T-cell (primary cell): ENCODE results near the gene DKK3. TPM values are rescaled to one million over a fixed set of nuclear protein-coding genes. Genes with fewer than 3 reads are reported as not detected.

Experiments used
- ATAC-seq, 4 experiments: fragments of 200-7000 bp in 3 of 4; fragments of 150-1000 bp in 1 of 4; cut with Tn5 transposase; replicated peaks in 1 of 4; 1 replicate in 3 of 4; 2 replicates in 1 of 4; pipeline ENCODE4 v1.10.0; 2021; ENCODE audit warnings: moderate library complexity in 3 of 4, mild to moderate bottlenecking in 2 of 4, moderate number of reproducible peaks in 1 of 4
- CTCF ChIA-PET, 2 donors: fragments of 300-600 bp; sonication (Branson Sonifier 250); formaldehyde crosslinking; loops; one replicate each; lab custom pipeline; 2022; ENCODE audit warnings: antibody characterized with exemption in 2 of 2; lab: Charles Lee
- POLR2A ChIA-PET, 2 donors: fragments of 300-600 bp; sonication (Branson Sonifier 250); formaldehyde crosslinking; loops; one replicate each; lab custom pipeline; 2022; ENCODE audit warnings: antibody characterized with exemption in 2 of 2; lab: Charles Lee
- DNase-seq, 35 experiments: peaks; one replicate each; pipeline versions ENCODE4 v3.0.0 to v3.0.0-alpha.2; 2013 to 2023
- H3K27ac ChIP-seq: one replicate; pipeline ENCODE4 v1.5.1; 2013; ENCODE audit warnings: low read length
- H3K27me3 ChIP-seq, 2 experiments: replicated peaks in 1 of 2; 1 replicate in 1 of 2; 2 replicates in 1 of 2; pipeline versions ENCODE4 v1.6.1 to v1.7.0; 2013; ENCODE audit warnings: low read length in 1 of 2, mixed read lengths in 1 of 2; ENCODE audit not compliant: control insufficient read depth in 2 of 2, insufficient read depth in 2 of 2; ENCODE audit errors: extremely low read depth in 1 of 2
- H3K36me3 ChIP-seq, 2 donors: 1 replicate in 1 of 2; 2 replicates in 1 of 2; pipeline versions ENCODE4 v1.6.1 to v1.7.0; 2013; ENCODE audit warnings: low read length in 1 of 2; ENCODE audit not compliant: control insufficient read depth in 2 of 2, insufficient read depth in 1 of 2; ENCODE audit errors: extremely low read depth in 1 of 2
- H3K4me1 ChIP-seq, 2 experiments: 1 replicate in 1 of 2; 2 replicates in 1 of 2; pipeline versions ENCODE4 v1.6.1 to v1.7.0; 2013; ENCODE audit warnings: low read length in 2 of 2, mixed read lengths in 1 of 2; ENCODE audit not compliant: insufficient read depth in 2 of 2, control insufficient read depth in 1 of 2; ENCODE audit errors: extremely low read depth in 1 of 2
- H3K4me3 ChIP-seq, 2 donors: 1 replicate in 1 of 2; 2 replicates in 1 of 2; pipeline versions ENCODE4 v1.5.1 to v1.7.0; 2013; ENCODE audit warnings: mild to moderate bottlenecking in 2 of 2, low read length in 1 of 2, moderate library complexity in 1 of 2; ENCODE audit not compliant: control insufficient read depth in 1 of 2; ENCODE audit errors: extremely low read depth in 1 of 2
- H3K9me3 ChIP-seq: 2 replicates; pipeline ENCODE4 v1.7.0; 2013
- H3K27ac Mint-ChIP-seq, 2 donors: one replicate each; pipeline ENCODE4 v1.8.0; 2020 to 2021; ENCODE audit warnings: mild to moderate bottlenecking in 2 of 2, mixed read lengths in 2 of 2
- H3K27me3 Mint-ChIP-seq, 2 donors: one replicate each; pipeline ENCODE4 v1.8.0; 2021 to 2022; ENCODE audit warnings: mixed read lengths in 2 of 2
- H3K36me3 Mint-ChIP-seq: one replicate; pipeline ENCODE4 v1.8.0; 2021; ENCODE audit warnings: mixed read lengths
- H3K4me1 Mint-ChIP-seq, 3 donors: one replicate each; pipeline ENCODE4 v1.8.0; 2020 to 2022; ENCODE audit warnings: mixed read lengths in 3 of 3, mild to moderate bottlenecking in 1 of 3
- H3K4me3 Mint-ChIP-seq, 3 donors: one replicate each; pipeline ENCODE4 v1.8.0; 2020 to 2022; ENCODE audit warnings: mild to moderate bottlenecking in 3 of 3, mixed read lengths in 3 of 3, moderate library complexity in 3 of 3
- H3K9me3 Mint-ChIP-seq, 3 donors: one replicate each; pipeline ENCODE4 v1.8.0; 2020 to 2022; ENCODE audit warnings: mixed read lengths in 3 of 3
- WGBS: methylation state at CpG from one replicate; pipeline ENCODE4 v1.1.5; 2013; ENCODE audit warnings: missing lambda C conversion rate; ENCODE audit not compliant: insufficient coverage; 5-methylcytosine and 5-hydroxymethylcytosine counted together
- total RNA-seq, 35 experiments: library from RNA in 6 of 35; stranded (reverse) in 6 of 35; fragments of 120-200 nt in 1 of 35; gene quantifications; one replicate each; pipeline versions ENCODE4 v1.2.1 to v1.2.4 and lab custom pipeline; 2013 to 2026

Gene DKK3
- total RNA-seq, 5 donors from 2014 or later (not counting 1 experiment from before 2014, with no cell fraction given) = 1.5 to 8.1 (median 2.7) TPM

DNA sequence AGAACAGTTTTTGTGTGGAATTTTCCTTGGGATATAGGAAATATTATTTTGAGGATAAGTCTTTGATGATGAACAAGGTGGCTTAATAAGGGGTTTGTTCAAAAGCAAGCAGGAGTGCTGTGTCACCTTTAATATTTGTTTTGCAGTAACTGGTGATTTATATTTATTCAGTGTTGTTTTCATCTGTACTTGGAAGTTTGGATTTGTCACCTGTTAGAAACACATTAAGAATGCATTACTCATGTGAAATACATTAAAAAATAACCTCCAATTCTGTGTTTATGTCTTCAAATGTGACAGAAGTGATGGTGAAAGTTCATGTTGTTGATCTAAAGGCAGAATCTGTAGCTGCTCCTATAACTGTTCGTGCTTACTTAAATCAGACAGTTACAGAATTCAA is 70.5 kb downstream of the DKK3 start:
- POLR2A ChIA-PET = no interaction called here
- no peaks in the 10 kb centered on the region for H3K9me3 ChIP-seq
- H3K27ac ChIP-seq = no peak overlapping the region
- peaks cover 67% of the 10 kb centered on the region for H3K36me3 Mint-ChIP-seq
- DNase-seq = no peak
- peaks cover 0 to 2% (median 0%) of the 10 kb centered on the region in 3 donors for H3K4me1 Mint-ChIP-seq
- H3K27me3 ChIP-seq = no peaks in the 10 kb centered on the region
- no peaks in the 10 kb centered on the region for H3K27me3 Mint-ChIP-seq
- no CpG with 5 or more reads among the region's 1 CpG for WGBS
- ATAC-seq = no peak
- no peaks in the 10 kb centered on the region for H3K4me1 ChIP-seq
- H3K4me3 Mint-ChIP-seq = no peak overlapping the region
- no peak overlapping the region for H3K4me3 ChIP-seq
- H3K36me3 ChIP-seq = peaks cover 0 to 75% of the 10 kb centered on the region in 2 donors
- H3K9me3 Mint-ChIP-seq = no peaks in the 10 kb centered on the region
- H3K27ac Mint-ChIP-seq = no peak overlapping the region
- CTCF ChIA-PET = no interaction called here

DNA sequence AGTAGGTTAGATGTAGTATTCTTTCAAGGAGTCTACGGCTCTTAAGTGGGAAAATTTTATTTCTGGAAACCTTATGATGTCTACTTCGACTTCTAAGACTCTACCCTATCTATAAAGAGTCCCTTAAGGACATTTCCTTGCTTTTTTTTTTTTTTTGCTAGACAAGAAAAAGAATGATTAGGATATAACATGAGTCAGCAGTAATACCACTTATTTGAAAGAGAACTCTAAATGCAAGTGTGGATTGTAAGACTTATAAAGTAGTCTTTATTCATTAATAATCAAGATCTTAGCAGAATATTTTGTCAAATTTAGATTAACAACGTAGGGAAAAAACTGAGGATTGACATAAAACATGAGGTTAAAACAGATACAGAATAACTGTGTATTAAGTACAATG is 71.0 kb downstream of the DKK3 start:
- H3K36me3 ChIP-seq = peaks cover 0 to 75% of the 10 kb centered on the region in 2 donors
- peaks cover 68% of the 10 kb centered on the region for H3K36me3 Mint-ChIP-seq
- WGBS = no CpG with 5 or more reads among the region's 3 CpGs

DNA sequence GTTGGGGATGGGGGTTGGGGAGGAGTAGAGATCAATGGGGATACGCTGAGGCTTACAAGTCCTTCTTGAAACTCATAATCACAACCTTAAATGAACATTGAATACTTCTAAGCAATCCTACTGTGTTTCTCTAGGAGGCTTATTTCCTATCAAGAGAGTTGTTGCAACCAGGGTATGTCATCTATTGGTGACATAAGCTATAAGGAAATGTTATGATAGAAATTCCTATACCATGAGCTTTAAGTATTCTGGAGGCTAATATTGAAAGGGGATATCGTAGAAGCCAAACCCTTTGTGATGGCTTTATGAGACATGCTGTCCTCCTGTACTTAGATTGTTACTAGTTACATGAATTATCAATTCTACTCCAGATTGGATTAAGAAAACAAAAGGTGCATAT is 72.9 kb downstream of the DKK3 start:
- peaks cover 4 to 69% of the 10 kb centered on the region in 2 donors for H3K36me3 ChIP-seq
- H3K9me3 Mint-ChIP-seq = no peaks in the 10 kb centered on the region
- H3K27me3 ChIP-seq = no peaks in the 10 kb centered on the region
- H3K27me3 Mint-ChIP-seq = no peaks in the 10 kb centered on the region
- no peak overlapping the region for H3K4me3 ChIP-seq
- H3K9me3 ChIP-seq = no peaks in the 10 kb centered on the region
- H3K4me1 Mint-ChIP-seq = no peaks in the 10 kb centered on the region
- no peak overlapping the region for H3K27ac ChIP-seq
- ChIA-PET POLR2A (no interaction called here), CTCF (no interaction called here)
- no CpG with 5 or more reads among the region's 2 CpGs for WGBS
- H3K36me3 Mint-ChIP-seq = peaks cover 60% of the 10 kb centered on the region
- DNase-seq = no peak
- H3K27ac Mint-ChIP-seq = no peak overlapping the region
- H3K4me3 Mint-ChIP-seq = no peak overlapping the region
- H3K4me1 ChIP-seq = no peaks in the 10 kb centered on the region
- no peak for ATAC-seq

More for the DNA sequence above, 71.0 kb downstream of the DKK3 start:
- Mint-ChIP-seq H3K27ac (no peak overlapping the region), H3K4me3 (no peak overlapping the region), H3K9me3 (no peaks in the 10 kb centered on the region), H3K4me1 (no peaks in the 10 kb centered on the region), H3K27me3 (no peaks in the 10 kb centered on the region)
- no peaks in the 10 kb centered on the region for H3K4me1 ChIP-seq
- ATAC-seq (no peak), DNase-seq (no peak)
- ChIA-PET POLR2A (no interaction called here), CTCF (no interaction called here)
- H3K27me3 ChIP-seq = no peaks in the 10 kb centered on the region
- no peak overlapping the region for H3K27ac ChIP-seq
- H3K4me3 ChIP-seq = no peak overlapping the region
- H3K9me3 ChIP-seq = no peaks in the 10 kb centered on the region

DNA sequence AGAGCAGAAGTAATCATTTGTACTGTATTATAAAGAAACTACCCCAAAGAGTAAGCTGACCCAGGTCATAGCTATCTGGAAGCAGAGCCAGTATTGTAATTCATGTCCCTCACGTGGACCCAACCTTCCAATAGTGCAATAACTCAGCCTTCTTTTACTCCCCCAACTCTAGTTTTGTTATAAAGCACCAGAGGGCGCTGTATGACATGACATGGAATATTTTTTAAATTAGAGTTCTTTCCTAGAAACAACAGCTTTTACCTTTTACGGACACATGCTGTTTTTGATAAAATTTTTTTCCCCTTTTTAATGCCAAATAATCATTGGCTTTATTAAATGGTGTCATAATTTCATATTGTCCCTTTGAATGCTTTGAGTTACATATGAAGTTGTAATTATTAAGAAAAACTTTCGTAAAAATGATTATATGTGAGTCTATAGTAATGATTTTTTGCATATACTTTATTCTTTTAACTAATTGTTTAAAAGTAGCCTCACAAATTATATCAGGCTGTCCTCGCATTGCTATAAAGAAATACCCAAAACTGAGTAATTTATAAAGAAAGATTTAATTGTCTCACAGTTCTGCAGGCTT is 76.9 kb downstream of the DKK3 start:
- H3K36me3 Mint-ChIP-seq = peaks cover 48% of the 10 kb centered on the region
- ATAC-seq (peak in 2 of 4 experiments; percentile 43 to 54), DNase-seq (peak in 6 of 35 experiments; percentile 0 to 61 (median 2))
- CTCF ChIA-PET = interaction anchor here (0.7 to 2.6 kb wide), 9 partner anchors 11 to 350 kb away, joined by 3 to 21 read pairs (median 4); no protein-coding TSS in a partner anchor
- no peak overlapping the region for H3K4me3 Mint-ChIP-seq
- no peaks in the 10 kb centered on the region for H3K4me1 ChIP-seq
- POLR2A ChIA-PET = interaction anchor here in 1 of 2 donors (0.6 kb wide), 1 partner anchor 16 kb away, joined by 3 read pairs; no protein-coding TSS in a partner anchor
- H3K4me1 Mint-ChIP-seq = peaks cover 0 to 7% (median 2%) of the 10 kb centered on the region in 3 donors
- no peak overlapping the region for H3K27ac Mint-ChIP-seq
- H3K4me3 ChIP-seq = no peak overlapping the region
- H3K9me3 ChIP-seq = no peaks in the 10 kb centered on the region
- H3K36me3 ChIP-seq = peaks cover 8 to 50% of the 10 kb centered on the region in 2 donors
- no peaks in the 10 kb centered on the region for H3K9me3 Mint-ChIP-seq
- no peaks in the 10 kb centered on the region for H3K27me3 ChIP-seq
- no CpG with 5 or more reads among the region's 5 CpGs for WGBS
- no peak overlapping the region for H3K27ac ChIP-seq
- H3K27me3 Mint-ChIP-seq = no peaks in the 10 kb centered on the region

DNA sequence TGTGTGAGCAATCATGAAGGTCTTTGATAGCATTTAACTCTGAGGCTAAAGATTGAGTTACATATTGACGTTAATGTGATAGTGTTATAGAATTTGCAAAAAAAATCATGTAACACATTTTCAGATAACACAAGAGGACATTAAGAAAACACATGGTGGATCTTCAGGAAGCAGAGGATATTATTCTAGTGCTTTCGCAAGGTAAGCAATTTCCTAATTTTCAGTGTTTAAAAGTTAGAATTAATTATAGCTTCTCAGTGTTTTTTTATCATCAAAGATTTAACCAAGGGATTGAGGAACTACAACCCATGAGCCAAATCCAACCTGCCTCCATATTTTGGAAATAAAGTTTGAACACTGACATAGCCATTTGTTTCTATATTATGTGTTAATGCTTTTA is 78.5 kb downstream of the DKK3 start:
- Histone ChIP-seq H3K4me1 (no peaks in the 10 kb centered on the region), H3K4me3 (no peak overlapping the region), H3K27me3 (no peaks in the 10 kb centered on the region), H3K36me3 (peaks cover 8 to 35% of the 10 kb centered on the region in 2 donors), H3K27ac (no peak overlapping the region), H3K9me3 (no peaks in the 10 kb centered on the region)
- Mint-ChIP-seq H3K27ac (no peak overlapping the region), H3K27me3 (no peaks in the 10 kb centered on the region), H3K9me3 (no peaks in the 10 kb centered on the region), H3K4me3 (no peak overlapping the region), H3K36me3 (peaks cover 54% of the 10 kb centered on the region), H3K4me1 (peaks cover 5 to 19% (median 12%) of the 10 kb centered on the region in 3 donors)
- CTCF ChIA-PET = interaction anchor here in 1 of 2 donors (0.6 kb wide), 1 partner anchor 112 kb away, joined by 3 read pairs; no protein-coding TSS in a partner anchor
- POLR2A ChIA-PET = no interaction called here
- ATAC-seq = no peak
- no CpG with 5 or more reads among the region's 2 CpGs for WGBS
- DNase-seq = no peak

DNA sequence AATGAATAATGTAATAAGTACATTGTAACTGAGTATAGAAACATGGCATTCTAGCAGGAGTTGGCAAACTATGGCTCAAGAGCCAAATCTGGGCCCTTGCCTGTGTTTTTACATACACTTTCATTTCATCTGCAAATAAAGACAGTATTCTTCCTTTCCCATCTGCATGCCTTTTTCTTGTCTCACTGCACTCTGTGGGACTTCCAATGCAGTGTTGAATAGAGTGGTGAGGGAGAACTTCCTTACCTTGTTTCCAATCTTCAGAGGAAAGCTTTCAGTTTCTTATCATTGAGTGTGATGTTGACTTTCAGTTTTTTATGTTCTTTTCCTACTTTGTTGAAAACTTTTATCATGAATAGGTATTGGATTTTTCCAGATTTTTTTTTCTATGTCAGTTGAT is 84.6 kb downstream of the DKK3 start:
- H3K36me3 Mint-ChIP-seq = peaks cover 64% of the 10 kb centered on the region
- H3K27ac Mint-ChIP-seq = peak overlapping the region; percentile 5 to 66
- POLR2A ChIA-PET = no interaction called here

More for the DNA sequence above, 84.6 kb downstream of the DKK3 start:
- H3K4me3 ChIP-seq = no peak overlapping the region
- CTCF ChIA-PET = interaction anchor here in 1 of 2 donors (0.6 kb wide), 1 partner anchor 897 kb away, joined by 3 read pairs; no protein-coding TSS in a partner anchor
- no peak overlapping the region for H3K4me3 Mint-ChIP-seq
- peaks cover 11 to 19% (median 16%) of the 10 kb centered on the region in 3 donors for H3K4me1 Mint-ChIP-seq
- H3K36me3 ChIP-seq = peaks cover 2 to 14% of the 10 kb centered on the region in 2 donors
- no peak overlapping the region for H3K27ac ChIP-seq
- H3K9me3 ChIP-seq = no peaks in the 10 kb centered on the region
- no peaks in the 10 kb centered on the region for H3K27me3 Mint-ChIP-seq
- H3K9me3 Mint-ChIP-seq = no peaks in the 10 kb centered on the region
- no peak for DNase-seq
- no peaks in the 10 kb centered on the region for H3K27me3 ChIP-seq
- H3K4me1 ChIP-seq = no peaks in the 10 kb centered on the region
- no peak for ATAC-seq
